GM23248 (cell line): ENCODE measurements around the gene FAM228B.

Experiments
- EZH2 ChIP-seq: fragments of 200-600 bp; sonication (generic); IDR thresholded peaks from 2 replicates; pipeline ENCODE4 v1.6.1; 2018; ENCODE audit warnings: antibody characterized with exemption, mild to moderate bottlenecking; ENCODE audit not compliant: insufficient read depth, poor library complexity, severe bottlenecking
- EZH2phosphoT487 ChIP-seq: fragments of 200-600 bp; sonication (generic); IDR thresholded peaks from 2 replicates; pipeline ENCODE4 v1.6.1; 2018; ENCODE audit warnings: antibody characterized with exemption, moderate library complexity, mild to moderate bottlenecking, low read depth; ENCODE audit not compliant: insufficient read depth

DNA sequence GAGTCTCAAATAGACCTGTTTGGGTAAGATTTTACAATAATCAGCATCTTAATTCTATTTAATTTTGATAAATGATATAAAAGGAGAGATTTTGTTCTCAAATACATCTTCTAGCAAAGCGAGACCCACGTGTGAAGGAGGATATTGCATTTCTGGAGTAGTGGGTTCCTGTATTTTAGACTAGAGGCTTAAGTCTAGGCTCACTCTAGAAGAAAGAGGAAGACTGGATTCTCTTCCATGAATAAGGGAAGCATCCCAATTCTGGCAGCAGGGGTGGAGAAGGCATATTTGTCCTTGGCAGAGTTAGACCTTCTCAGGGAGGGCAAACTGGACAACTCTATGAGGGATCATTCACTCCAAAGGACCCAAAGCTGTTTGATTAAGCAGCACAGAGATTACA, 40.3 kb downstream of the FAM228B start:
- no peak for TF ChIP-seq EZH2phosphoT487
- TF ChIP-seq EZH2 = no peak
